Skin of body (tissue), 2 donors: ENCODE measurements around the gene CDKN2A. TPM values are rescaled to one million over a fixed set of nuclear protein-coding genes. Genes with fewer than 3 reads are reported as not detected.

ENCODE experiments used
- DNase-seq: peaks from one replicate; lab custom pipeline; 2025; lab: John Stamatoyannopoulos, UW
- total RNA-seq: library from RNA; depleted of rRNA; stranded (reverse); fragments of >200 nt; gene quantifications from one replicate; pipeline ENCODE4 v1.2.3, GENCODE V29; 2014

The CDKN2A gene
- total RNA-seq, 1 donor from 2014 or later: 0.30 TPM

DNA sequence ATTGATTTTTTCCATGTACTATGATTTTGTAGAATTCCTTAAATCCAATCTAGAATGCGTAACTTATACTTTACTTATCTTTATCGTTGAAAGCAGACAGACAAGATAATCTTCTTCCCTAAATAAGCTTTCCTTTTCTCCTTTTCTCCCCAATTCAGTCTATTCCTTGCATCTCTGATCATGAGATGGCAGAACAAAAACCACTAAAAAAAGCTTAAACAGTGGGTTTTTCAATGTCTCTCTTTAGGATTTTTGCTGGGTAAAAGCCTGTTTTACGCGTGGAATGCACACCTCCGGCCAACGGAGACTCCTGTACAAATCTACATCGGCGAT, 14.2 kb upstream of the CDKN2A start:
- DNase-seq: no peak

DNA sequence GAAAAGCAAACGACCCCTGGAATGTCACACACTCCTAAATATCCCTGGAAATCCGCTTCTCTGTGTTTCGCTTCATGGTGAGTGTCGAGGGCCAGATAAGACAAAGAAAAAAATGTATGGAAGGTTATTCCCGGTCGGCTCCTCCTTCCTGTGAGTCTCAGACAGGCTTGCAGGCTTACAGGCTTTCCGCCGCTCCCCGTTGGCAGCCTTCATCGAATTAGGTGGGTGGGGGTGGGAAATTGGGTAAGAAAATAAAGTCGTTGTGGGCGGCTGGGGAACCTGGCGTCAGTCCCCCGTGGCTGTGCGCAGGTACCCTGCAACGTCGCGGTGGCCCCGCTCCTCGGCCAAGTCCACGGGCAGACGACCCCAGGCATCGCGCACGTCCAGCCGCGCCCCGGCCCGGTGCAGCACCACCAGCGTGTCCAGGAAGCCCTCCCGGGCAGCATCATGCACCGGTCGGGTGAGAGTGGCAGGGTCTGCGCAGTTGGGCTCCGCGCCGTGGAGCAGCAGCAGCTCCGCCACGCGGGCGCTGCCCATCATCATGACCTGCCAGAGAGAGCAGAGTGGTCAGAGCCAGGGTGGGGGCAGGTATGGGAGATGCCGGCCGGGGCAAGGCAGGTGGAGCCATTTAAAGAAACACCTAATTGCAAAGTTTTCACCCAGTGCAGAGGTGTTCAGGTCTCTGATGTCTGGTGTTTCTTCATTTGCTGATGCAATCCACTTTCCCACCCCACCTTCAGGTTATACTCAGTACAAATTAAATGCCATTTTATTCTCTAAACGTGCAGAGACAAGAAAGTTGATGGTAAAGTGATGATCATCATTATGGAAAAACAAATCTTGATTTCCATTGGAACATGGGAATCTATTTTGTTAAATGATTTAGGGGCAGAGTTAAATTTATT, 11.8 kb upstream of the CDKN2A start:
- DNase-seq: no peak

DNA sequence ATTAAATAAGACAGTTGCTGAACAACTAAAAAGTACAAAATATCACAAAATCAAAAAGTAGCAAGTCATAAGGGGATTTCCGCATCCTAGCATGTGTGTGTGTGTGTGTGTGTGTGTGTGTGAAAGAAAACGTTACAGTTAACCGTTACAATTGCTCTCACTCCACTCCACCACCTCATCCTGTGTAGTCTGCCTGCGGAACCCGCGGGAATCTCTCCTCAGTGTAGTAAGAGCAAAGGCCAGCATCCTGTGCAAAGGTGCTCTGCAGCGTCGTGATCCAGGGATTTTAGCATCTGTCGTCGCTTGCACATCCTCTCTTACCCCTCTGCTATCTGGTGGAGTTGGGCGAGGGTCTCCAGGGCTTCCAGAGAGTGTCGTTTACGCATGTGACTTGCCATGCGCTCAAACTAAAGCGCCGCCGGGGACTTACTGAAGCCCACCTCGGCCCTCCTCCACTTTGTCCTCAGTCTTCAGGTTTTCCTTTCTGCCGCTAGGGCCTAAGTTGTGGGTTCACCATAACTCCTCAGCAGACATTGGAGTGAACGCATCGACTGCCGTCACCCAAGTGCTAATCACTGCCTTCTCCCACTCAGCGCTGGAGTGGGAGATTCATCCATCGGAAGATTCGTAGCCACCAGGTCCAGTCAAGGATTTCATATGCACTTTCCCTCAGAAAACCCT, 11.0 kb upstream of the CDKN2A start:
- DNase-seq: no peak

DNA sequence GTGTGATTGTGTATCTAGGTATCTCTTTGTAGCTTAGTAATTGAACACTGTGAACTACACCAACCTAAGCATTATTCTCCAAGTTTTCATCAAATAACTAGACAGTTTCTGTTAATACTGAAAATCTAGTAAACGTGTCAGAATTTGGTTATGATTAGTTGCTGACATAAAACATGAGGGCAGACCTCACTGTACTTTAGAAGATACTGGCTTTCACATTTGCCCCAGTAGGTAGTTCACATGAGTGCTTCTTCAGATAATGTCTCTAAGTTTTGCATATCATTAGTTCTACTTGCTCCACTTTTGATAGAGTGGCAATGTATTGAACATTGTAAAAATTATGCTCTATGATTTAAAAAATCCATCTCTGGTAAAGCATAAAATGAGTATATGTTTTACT, 7.8 kb upstream of the CDKN2A start:
- DNase-seq: no peak

DNA sequence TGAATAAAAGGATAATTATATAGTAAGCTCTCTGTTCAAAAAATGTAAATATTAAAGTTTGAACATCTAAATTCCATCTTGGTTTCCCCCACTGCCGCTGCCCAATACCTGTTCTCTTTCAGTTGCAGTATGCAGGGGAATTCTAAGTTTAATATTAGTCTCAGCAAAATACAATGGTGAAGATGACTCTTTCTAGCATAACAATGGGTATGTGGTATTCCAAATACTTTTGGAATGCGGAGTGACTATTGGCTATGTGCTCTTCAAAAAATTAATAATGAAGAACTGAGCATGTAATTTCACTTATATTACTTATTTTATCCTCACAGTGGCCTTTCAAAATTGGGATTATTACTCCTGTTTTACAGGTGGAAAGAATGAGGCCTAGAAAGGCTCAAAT, 3.8 kb upstream of the CDKN2A start:
- no peak for DNase-seq

DNA sequence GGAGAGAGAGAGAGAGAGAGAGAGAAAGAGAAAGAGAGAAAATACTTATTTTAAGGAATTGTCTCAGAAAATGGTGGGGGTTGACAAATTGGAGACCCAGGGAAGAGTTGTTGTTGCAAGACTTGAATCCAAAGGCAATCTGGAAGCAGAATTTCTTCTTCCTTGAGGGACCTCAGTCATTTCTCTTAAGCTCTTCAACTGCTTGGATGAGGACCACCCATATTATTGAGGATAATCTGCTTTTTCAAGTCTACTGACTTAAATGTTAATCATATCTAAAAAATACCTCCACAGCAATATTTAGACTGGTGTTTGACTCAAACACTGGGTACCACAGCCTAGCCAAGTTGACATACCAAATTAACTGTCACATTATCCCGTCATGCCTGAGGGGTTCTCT, 3.3 kb upstream of the CDKN2A start:
- DNase-seq: no peak

DNA sequence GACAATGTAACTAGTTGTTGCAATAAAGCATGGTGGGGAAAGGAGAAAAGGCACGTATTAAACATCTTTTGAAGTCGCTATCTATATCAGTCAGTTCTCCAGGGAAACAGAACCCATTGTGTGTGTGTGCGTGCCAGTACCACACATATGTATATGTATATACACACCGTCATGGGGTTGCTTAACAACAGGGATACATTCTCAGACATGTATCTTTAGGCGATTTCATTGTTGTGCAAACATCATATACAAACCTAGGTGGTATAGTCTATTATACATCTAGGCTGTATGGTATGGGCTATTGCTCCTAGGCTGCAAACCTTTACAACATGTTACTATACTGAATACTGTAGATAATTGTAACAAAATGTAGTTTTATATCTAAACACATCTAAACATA, 2.7 kb upstream of the CDKN2A start:
- no peak for DNase-seq

DNA sequence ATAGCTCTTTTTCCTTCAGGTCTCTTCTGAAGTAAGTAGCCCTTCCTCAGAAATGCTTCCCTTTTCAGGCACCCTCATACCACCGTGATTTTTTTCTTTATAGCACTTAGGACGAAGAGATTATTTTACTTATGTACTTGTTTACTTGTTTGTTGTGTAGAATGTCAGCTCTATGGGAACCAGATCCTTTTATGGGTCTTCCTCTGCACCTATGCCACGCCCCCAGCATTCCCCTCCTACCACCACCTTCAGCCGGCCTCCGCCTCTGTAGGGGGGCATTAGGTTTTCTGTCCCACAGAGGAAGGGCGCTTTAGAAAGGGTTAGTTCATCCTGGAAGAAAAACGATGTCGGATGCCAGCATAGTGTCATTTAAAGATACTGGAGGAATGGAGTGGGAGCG, 2.2 kb upstream of the CDKN2A start:
- no peak for DNase-seq

DNA sequence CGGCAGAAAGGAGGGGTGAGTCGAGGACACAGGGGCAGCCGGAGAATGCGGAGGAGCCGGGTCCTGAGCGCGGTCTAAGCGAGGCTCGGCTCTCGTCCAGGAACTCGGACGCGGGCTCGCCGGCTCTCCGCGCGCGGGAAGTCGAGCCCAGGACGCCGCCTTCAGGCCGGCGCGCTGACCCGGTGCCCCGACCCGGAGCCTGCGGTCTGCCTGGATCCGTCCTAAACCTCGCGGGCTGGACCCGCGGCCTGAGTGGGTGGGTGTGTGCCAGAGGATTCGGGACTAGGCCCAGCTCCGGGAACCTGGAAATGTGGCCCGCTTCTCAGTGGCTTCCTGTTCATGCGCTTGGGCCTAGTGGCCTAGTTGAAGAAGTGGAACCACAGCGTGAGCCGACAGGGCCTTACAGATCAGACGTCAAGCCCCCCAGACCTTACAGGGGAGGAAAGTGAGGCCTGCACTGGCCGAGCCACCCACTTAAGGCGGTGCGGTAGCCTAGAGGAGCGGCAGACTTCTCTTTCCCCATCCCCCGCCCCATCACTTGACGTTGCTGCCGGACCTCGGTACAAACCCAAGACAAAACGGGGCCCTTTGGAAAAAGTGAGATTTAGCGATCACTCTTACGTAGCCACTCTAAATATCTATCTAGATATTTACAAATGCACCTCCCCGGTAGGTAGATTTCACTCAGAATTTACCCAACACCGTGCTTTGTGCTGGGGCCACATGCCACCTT, 1.6 kb upstream of the CDKN2A start:
- no peak for DNase-seq

DNA sequence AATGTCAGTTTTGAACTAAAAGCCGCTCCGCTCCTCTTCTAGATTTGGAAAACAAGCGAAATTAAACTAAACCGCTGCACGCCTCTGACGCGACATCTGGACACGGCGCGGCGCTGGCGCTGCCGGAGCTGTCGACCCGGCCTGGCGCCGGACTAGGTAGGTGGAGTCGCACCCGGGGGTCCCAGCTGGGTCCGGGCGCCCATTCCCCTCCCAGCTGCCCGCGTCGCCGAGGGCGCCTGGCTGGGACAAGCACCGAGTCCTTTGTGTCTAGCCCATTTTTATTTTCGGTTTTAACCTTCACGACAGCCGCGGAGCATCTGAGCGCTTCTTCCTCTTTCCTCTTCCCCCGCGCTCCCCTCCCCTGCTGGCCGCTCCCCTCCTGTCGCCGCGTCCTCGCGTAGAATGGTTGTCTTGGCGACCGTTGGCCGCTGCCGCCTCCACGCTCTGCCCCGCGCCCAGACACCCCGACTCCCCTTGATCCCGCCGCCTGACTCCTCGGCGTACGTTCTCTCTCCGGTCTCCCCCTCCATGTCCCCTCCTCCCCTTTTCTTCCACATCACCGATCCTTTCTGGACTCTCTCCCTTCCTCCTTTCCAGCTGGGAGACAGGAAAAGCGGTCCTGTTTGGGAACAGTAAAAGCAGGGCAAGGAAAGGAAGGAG, 944 bp upstream of the CDKN2A start:
- DNase-seq: no peak

DNA sequence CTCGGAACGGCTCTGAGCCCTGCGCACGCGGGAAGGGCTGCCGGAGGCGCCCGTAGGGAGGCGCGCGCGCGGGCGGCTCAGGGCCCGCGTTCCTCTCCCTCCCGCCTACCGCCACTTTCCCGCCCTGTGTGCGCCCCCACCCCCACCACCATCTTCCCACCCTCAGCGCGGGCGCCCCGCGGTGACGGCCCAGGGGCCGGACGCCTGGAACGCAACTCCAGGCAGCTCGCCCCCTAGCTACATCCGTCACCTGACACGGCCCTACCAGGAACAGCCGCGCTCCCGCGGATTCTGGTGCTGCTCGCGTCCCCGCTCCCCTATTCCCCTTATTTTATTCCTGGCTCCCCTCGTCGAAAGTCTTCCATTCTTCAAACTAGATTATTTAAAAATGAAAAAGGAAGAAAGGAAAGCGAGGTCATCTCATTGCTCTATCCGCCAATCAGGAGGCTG, 389 bp upstream of the CDKN2A start, which contains the start of gene CDKN2B-AS1:
Gene CDKN2B-AS1 (plus strand): TSS at position 236 of the 450 bp plus-strand sequence.
- DNase-seq: no peak

DNA sequence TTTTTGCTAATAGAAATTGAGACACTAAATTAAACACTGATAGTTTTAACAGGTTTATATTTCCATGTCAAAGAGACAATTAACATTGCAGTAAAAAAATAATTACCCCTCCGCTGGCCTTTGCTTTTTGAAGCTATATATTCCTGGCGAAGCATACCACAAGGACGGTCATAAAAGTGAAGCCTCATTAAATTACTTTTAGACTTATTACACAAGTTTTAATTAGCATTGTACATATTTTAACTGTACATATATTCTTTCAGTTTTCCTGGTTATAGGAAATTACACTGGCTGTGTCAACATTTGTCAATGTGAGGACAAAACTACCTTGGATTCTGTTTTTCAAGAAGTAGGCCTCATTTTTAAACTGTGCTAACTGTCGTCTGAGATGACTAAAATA, 1.2 kb downstream of the CDKN2A start:
- no peak for DNase-seq

DNA sequence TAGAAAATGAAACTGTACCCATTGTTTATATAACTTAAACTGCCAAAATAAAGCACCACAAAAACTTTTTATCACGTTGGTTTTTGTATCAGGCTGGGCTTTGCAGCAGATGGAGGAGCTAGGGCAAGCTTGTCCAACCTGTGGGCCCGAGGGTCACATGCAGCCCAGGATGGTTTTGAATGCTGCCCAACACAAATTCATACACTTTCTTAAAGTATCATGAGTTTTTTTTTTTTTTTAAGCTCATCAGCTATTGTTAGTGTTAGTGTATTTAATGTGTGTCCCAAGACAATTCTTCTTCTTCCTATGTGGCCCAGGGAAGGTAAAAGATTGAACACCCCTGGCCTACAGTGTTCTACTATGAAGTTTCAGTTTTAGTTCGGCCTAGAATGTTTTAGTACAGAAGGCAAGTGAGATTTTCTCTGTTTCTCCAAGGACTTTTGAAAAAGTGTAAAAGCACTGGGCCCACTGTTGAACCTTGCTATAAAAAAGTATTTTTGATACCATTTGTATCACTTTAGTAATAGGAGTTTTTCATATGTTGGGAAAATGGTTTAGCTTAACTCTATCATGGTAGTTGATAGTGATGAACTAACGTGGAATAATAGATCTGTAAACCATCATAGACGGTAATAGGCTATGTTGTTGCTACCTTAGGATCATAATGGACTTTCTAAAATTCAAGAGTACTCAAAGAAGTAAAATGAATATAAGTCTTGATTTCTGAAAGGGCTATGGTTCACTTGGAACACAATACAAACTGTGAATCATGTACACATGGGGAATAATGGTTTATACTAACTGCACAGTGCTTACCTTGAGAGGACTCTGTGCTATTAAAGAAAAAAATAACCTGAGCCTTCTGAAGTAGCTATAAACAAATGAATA, 2.9 kb downstream of the CDKN2A start:
- no peak for DNase-seq

DNA sequence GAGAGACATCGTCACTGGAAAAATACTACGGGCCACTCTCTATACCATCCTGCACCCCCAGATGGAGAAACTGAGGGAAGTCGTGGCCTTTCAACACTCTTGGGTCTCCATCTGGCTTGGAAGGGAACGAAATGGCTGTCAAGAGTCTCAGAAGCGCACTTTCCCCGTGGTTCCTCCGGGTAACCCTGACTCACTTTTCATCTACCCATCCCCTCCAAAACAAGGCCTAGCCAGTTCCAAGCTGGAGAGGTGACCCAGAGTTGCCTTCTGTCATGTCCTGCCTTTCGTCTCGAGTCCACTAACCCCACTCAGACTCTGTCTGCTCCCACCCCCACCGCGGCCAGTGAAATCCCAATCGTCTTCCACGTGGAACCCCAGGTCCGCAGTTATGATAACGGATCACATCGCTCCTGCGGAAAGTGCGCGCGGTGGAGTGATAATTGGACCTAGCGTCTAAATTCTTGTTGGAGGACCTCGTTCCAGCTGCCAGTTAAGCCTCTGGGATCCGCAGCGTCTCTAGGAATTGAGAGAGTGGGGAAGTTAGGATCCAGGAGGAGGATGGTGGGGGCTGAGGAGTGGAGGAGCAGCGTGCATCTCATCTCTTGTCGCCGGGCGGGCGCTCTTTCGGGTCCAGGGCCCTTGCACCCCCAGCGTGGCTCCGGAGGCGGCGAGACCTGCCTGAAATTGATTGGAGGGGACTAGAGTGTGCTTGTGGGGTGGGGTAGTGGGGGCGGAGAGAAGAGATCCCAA, 4.6 kb downstream of the CDKN2A start:
- no peak for DNase-seq

DNA sequence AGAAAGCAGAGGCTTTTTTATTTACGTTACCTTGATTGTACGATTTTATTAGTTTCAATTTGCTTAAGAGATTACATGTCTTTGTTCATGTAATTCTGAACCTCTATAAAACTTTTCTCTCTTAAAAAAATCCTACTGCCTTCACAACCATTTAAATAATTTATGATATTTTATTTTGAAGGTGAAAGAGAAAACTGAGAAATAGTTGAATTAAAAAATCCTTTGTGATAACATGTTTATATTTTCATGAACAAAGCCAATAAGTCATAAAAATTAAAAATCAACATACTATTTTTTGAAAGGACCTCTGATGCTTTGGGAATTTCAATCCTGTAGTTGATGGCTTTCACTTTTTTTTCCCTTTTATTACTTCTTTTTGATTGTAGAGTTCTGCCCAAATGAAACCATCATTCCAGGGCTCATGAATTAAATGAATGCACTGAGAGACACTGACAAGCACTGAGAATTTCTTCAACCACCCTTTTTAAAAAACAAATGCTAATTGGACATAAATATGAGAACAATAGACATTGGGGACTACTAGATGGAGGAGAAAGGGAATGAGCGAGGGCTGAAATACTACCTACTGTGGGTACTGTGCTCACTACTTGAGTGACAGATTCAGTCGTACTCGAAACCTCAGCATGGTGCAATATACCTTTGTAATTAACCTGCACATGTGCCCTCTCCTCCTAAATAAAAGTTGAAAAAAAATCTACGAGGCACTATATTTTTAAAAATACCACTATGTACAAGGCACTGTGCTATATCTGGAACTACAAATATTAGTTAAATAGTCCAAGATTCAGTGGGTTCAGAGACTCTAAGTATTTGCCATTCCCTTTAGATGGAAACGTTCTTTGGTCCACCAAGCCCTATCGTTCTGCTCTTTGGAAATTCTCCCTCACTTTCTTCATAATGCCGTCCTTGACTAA, 5.9 kb downstream of the CDKN2A start:
- no peak for DNase-seq

DNA sequence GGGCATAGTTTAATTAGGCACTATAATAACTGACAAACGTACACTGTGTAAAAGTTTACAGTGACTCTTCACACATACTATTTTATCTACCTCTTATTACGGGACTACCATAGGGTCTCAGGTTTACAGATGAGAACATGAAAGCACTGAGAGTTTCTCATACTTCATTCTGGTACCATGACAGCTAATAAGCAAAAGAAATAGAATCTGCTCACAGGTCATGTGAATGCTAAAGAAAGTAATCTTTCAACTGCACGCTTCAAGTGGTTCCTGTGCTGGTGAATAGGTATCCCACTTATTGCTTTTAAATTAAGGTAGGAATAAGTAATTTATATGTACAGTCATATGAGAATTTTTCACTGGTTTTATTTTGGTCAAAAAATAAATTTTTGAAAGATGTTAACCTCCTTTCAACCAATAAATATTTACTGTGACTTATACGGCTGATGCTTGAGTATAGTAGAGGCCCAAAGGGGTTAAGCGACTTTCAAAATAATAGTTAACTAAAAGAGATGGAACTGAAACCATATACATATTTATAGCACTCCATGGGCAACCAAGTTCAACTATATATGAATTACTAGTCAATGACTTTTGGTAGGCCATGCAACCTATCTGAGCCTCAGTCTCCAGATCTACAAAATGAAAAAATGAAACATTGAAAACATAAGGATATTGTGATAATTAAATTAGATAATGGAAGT, 8.1 kb downstream of the CDKN2A start:
- no peak for DNase-seq

DNA sequence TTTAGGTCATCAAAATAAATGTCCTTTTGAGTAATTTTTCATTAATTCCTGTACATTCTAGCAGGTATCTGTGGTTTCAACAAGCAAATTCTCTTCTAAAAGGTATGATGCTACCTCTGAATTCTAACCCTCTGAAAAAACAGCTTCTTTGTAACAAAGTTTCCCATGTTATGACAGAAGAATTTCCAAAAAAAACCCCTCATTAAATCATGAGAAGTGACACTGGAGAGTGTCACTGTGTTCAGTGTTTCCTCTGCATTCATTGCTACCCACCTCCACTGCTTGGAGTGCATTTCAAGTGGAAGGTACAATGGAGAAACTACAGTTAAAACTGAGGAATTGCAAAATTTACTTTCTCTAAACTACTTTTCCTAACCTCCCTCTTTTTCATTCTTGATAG, 10.1 kb downstream of the CDKN2A start:
- no peak for DNase-seq

DNA sequence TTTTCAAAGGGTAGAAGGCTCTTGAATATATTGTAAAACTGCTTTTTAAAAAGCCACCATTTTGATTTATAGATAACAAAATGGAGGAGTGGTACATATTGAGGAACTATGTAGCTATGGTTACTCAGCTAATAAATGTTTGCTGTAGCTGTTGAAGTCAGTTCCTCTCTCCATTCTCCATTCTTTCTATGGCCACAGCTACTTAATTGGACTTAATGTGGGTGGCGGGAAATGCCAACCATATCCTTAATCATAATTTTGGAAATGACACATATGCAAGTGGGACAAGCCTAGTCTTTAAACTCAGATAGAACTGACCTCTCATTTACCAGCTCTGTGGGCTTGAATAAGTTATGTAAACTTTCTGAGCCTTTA, 10.6 kb downstream of the CDKN2A start:
- no peak for DNase-seq
